Spinal cord (tissue), 10 donors: ENCODE data around the gene ZNF740. TPM values are rescaled to one million over a fixed set of nuclear protein-coding genes. Genes with fewer than 3 reads are reported as not detected.
"Not testable (repeated sequence)": the region's sequence is repeated elsewhere in the genome, so short reads cannot be mapped to it uniquely, and the experiment has no call there.

Source experiments
- DNase-seq, 6 donors: peaks; one replicate each; pipeline versions ENCODE4 v3.0.0 to v3.0.0-alpha.2; 2013 to 2015; ENCODE audit warnings: low spot score in 6 of 6, low read depth in 4 of 6
- H3K27ac ChIP-seq: one replicate; pipeline ENCODE4 v1.5.1; 2013; ENCODE audit warnings: low read depth, low read length, control low read depth
- H3K27me3 ChIP-seq: one replicate; pipeline ENCODE4 v1.6.1; 2013; ENCODE audit warnings: low read length; ENCODE audit not compliant: control insufficient read depth, insufficient read depth
- H3K36me3 ChIP-seq: one replicate; pipeline ENCODE4 v1.6.1; 2013; ENCODE audit warnings: low read length; ENCODE audit not compliant: control insufficient read depth, insufficient read depth
- H3K4me1 ChIP-seq: one replicate; pipeline ENCODE4 v1.6.1; 2013; ENCODE audit warnings: low read length; ENCODE audit not compliant: control insufficient read depth, insufficient read depth
- H3K4me3 ChIP-seq: one replicate; pipeline ENCODE4 v1.5.1; 2013; ENCODE audit warnings: low read depth, low read length, control low read depth
- H3K9me3 ChIP-seq: one replicate; pipeline ENCODE4 v1.6.1; 2013; ENCODE audit warnings: low read length; ENCODE audit not compliant: control insufficient read depth, insufficient read depth
- WGBS: methylation state at CpG from one replicate; pipeline ENCODE4 v1.1.5; 2013; ENCODE audit warnings: missing lambda C conversion rate; ENCODE audit not compliant: insufficient coverage; 5-methylcytosine and 5-hydroxymethylcytosine counted together
- polyA plus RNA-seq, 2 donors: library from polyadenylated mRNA; unstranded; fragments of 120-200 nt; gene quantifications; one replicate each; pipeline ENCODE4 v1.2.1, GENCODE V29; 2013; ENCODE audit not compliant: insufficient read length in 2 of 2
- total RNA-seq, 2 donors: library from RNA; depleted of rRNA in 1 of 2; stranded (reverse); fragments of 120-200 nt in 1 of 2; fragments of >200 nt in 1 of 2; gene quantifications; one replicate each; pipeline versions ENCODE4 v1.2.3 to v1.2.4, GENCODE V29; 2013 to 2014
- donor health status: healthy.

ZNF740 gene
- total and polyA plus RNA-seq, 4 donors, result 20.1 to 46.4 (median 33.3) TPM

DNA sequence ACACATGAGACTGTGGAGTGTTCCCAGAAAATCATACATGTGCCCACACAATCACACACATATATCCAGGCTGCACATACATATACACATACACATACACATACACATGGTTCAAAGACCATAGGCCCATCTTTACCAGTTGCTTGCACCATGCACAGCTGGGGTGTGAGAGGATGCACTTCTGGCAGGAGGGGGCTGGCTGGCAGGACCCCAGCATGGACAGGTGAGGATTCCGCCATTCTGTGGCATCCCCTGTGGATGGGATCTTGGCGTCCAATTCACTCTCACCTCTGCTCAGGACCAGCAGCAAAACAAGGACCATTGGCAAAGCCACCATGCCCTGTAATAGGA, 19.6 kb downstream of the ZNF740 start:
- WGBS, result 100% methylated on average over 1 of the region's 2 CpGs
- H3K9me3 ChIP-seq, result no peaks in the 10 kb centered on the region
- no peaks in the 10 kb centered on the region for H3K36me3 ChIP-seq
- H3K27me3 ChIP-seq, result peaks cover 27% of the 10 kb centered on the region
- H3K4me1 ChIP-seq, result peaks cover 10% of the 10 kb centered on the region
- DNase-seq, result no peak
- H3K27ac ChIP-seq, result no peak overlapping the region
- H3K4me3 ChIP-seq, result no peak overlapping the region

DNA sequence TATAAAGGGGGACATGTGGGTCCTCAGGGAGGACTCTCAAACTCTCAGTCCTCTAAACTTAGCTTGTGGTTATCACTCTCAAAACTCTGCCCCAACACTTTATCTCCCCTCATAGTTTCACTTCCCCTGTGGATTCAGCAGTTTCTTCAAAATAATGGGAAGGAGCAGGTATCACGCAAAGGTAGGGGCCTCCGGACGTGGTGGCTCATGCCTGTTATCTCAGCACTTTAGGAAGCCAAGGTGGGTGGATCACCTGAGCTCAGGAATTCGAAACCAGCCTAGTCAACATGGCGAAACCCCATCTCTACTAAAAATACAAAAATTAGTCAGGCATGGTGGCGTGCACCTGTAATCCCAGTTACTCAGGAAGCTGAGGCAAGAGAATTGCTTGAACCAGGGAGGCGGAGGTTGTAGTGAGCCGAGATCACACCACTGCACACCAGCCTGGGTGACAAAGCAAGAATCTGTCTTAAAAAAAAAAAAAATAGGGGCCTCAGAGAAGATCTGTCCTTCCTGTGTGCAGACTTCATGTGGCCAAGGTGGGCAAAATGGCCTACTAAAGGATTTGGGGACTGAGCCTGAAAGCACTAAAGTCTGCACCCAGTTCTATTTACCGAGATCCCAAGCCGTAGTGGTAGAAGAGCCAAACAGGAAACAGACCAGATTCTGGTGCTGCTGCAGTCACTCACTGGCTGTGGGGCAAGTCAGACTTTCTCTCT, 20.1 kb downstream of the ZNF740 start:
- 83% methylated on average over 7 of the region's 10 CpGs for WGBS
- Histone ChIP-seq H3K4me1 (peaks cover 10% of the 10 kb centered on the region), H3K27me3 (peaks cover 27% of the 10 kb centered on the region)

DNA sequence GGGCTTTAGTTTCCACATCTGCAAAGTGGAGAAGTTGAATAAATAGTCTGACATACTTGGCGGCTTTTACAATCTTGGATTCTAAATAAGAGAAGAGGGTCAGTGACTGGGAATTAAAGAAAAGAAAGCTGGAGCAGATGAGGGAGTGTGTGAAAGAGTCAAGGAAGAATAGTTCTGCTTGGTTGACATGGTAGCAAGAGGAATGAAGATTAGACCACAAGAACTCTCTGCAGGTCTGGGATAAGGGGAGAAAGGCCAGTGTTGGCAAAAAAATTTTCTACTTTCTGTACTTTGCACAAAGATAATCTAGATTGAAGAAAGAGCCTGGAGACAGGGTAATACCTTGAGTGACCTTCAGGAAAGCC, 20.6 kb downstream of the ZNF740 start:
- DNase-seq, result no peak
- H3K27me3 ChIP-seq, result peaks cover 22% of the 10 kb centered on the region
- H3K4me1 ChIP-seq, result peaks cover 10% of the 10 kb centered on the region
- 33% methylated on average over 1 of the region's 1 CpG for whole genome bisulfite sequencing
- H3K27ac ChIP-seq, result no peak overlapping the region
- no peak overlapping the region for H3K4me3 ChIP-seq
- H3K36me3 ChIP-seq, result no peaks in the 10 kb centered on the region
- no peaks in the 10 kb centered on the region for H3K9me3 ChIP-seq

More for the DNA sequence above, 20.1 kb downstream of the ZNF740 start:
- Histone ChIP-seq H3K36me3 (no peaks in the 10 kb centered on the region), H3K4me3 (no peak overlapping the region), H3K9me3 (no peaks in the 10 kb centered on the region), H3K27ac (no peak overlapping the region)
- no peak for DNase-seq

DNA sequence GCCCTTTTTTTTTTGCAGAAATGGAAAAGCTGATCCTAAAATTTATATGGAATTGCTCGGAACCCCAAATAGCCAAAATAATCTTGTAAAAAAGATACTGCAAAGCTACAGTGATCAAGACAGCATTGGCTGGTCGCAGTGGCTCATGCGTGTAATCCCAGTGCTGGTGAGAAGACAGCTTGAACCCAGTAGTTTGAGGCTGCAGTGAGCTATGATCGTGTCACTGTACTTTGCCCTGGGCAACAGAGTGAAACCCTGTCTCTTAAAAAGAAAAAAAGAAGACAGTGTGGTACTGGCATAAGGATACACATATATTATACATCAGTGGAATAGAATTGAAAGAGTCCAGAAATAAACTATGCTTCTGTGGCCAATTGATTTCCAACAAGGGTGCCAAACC, 21.1 kb downstream of the ZNF740 start:
- no CpG with 5 or more reads among the region's 4 CpGs for WGBS
- no peak for DNase-seq
- no peaks in the 10 kb centered on the region for H3K9me3 ChIP-seq
- no peak overlapping the region for H3K4me3 ChIP-seq
- H3K36me3 ChIP-seq, result no peaks in the 10 kb centered on the region
- H3K27ac ChIP-seq, result no peak overlapping the region
- H3K27me3 ChIP-seq, result peaks cover 17% of the 10 kb centered on the region
- peaks cover 10% of the 10 kb centered on the region for H3K4me1 ChIP-seq

DNA sequence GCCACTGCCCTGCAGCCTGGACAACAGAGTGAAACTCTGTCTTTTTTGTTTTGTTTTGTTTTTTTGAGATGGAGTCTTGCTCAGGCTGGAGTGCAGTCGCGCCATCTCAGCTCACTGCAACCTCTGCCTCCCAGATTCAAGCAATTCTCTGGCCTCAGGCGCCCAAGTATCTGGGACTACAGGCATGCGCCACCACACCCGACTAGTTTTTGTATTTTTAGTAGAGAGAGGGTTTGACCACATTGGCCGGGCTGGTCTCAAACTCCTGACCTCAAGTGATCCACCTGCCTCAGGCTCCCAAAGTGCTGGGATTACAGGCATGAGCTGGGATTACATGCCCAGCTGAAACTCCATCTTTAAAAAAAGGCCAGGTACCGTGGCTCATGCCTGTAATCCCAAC, 21.8 kb downstream of the ZNF740 start:
- WGBS, result 85% methylated on average over 6 of the region's 7 CpGs
- H3K4me1 ChIP-seq, DNase-seq, H3K36me3 ChIP-seq, H3K4me3 ChIP-seq, H3K27ac ChIP-seq, H3K9me3 ChIP-seq: not testable (repeated sequence)
- H3K27me3 ChIP-seq, result peaks cover 12% of the 10 kb centered on the region

GRCh38 chr12:53204351-53204750, 23.8 kb downstream of the ZNF740 start:
- Histone ChIP-seq H3K27me3 (no peaks in the 10 kb centered on the region), H3K27ac (no peak overlapping the region), H3K36me3 (no peaks in the 10 kb centered on the region), H3K4me1 (no peaks in the 10 kb centered on the region), H3K4me3 (no peak overlapping the region), H3K9me3 (no peaks in the 10 kb centered on the region)
- WGBS, result no CpG with 5 or more reads among the region's 1 CpG
- no peak for DNase-seq

DNA sequence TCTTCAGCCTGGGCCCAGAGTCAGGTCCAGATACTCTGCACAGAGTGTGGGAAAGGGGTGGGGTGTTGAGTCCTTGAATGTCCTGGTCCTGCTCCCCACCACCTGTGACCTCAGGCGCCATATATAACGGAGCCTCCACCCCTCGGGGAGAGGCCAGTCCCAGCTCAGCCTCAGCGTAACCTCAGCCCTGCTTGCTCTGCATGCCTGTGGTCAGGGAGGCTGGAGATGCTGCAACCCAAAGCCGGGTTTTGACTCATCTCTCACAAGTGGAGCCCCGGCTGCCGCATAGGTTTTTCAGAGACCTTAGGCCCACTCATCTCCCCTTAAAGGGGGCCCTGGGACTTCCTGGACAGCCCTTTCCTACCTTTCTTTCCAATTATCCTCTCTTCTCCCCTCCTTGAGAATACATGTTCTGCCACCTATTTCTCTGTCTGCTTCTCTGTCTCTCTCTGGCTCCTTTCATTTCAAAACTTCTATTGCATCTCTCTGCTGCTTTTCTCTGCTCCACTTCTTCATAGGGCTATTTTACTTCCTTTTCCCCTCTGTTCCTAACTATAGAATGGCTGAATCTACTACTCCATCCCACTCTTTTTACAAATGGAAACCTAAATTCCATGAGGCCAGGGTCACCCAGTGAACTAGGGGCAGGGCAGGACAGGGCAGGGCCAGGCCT, 25.4 kb downstream of the ZNF740 start:
- H3K4me1 ChIP-seq, result no peaks in the 10 kb centered on the region
- WGBS, result 78% methylated on average over 7 of the region's 7 CpGs
- H3K27me3 ChIP-seq, result no peaks in the 10 kb centered on the region
- H3K4me3 ChIP-seq, result no peak overlapping the region
- no peak overlapping the region for H3K27ac ChIP-seq
- no peak for DNase-seq
- H3K9me3 ChIP-seq, result no peaks in the 10 kb centered on the region
- H3K36me3 ChIP-seq, result peaks cover 4% of the 10 kb centered on the region

GRCh38 chr12:53207042-53207441, 26.5 kb downstream of the ZNF740 start, which contains the start of gene ITGB7:
ITGB7 (minus strand) TSS chr12:53207251; CDS start chr12:53200443, 6,808 bp downstream.
- Histone ChIP-seq H3K27me3 (no peaks in the 10 kb centered on the region), H3K36me3 (peaks cover 15% of the 10 kb centered on the region), H3K9me3 (no peaks in the 10 kb centered on the region), H3K4me3 (no peak within 1 kb of the TSS), H3K4me1 (no peaks in the 10 kb centered on the region), H3K27ac (no peak within 1 kb of the TSS)
- no peak for DNase-seq
- 25% methylated on average over 3 of the region's 5 CpGs for WGBS

DNA sequence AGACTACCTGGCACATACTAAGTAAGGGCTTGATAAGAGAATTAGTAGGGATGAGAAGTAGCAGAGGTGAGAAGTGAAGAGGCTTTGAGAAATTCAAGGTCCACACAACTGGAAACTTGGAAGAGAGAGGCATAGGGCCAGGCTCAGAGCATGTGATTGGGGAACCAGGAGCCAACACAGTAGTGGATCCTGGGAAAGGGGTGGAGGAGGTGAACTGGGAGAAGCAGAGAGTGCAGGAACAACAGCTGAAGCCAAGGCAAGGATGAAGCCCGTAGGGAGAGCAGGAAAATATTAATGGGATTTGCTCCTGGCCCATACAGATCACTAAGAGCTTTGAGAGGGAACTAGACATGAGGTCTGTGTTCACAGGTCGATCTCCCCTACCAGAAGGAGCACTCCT, 27.9 kb downstream of the ZNF740 start:
- no peak overlapping the region for H3K27ac ChIP-seq

GRCh38 chr12:53208877-53209463, 28.4 kb downstream of the ZNF740 start:
- no peak for DNase-seq
- H3K27me3 ChIP-seq, result no peaks in the 10 kb centered on the region
- no peaks in the 10 kb centered on the region for H3K9me3 ChIP-seq
- no peak overlapping the region for H3K4me3 ChIP-seq
- 69% methylated on average over 7 of the region's 7 CpGs for WGBS
- no peak overlapping the region for H3K27ac ChIP-seq
- peaks cover 8% of the 10 kb centered on the region for H3K4me1 ChIP-seq
- peaks cover 26% of the 10 kb centered on the region for H3K36me3 ChIP-seq

More for the DNA sequence above, 27.9 kb downstream of the ZNF740 start:
- H3K4me1 ChIP-seq, result peaks cover 5% of the 10 kb centered on the region
- 58% methylated on average over 2 of the region's 2 CpGs for WGBS
- no peaks in the 10 kb centered on the region for H3K9me3 ChIP-seq
- H3K4me3 ChIP-seq, result no peak overlapping the region
- peaks cover 22% of the 10 kb centered on the region for H3K36me3 ChIP-seq
- no peak for DNase-seq
- H3K27me3 ChIP-seq, result no peaks in the 10 kb centered on the region
